Non-pigmented ciliary epithelial cell (primary cell): ENCODE results near the gene CTNNA1.
"Not testable (repeated sequence)": the region's sequence is repeated elsewhere in the genome, so short reads cannot be mapped to it uniquely, and the experiment has no call there.

ENCODE experiments used
- DNase-seq: peaks from one replicate; pipeline ENCODE4 v3.0.0-alpha.2; 2010; ENCODE audit warnings: low read depth

Gene CTNNA1, protein sequence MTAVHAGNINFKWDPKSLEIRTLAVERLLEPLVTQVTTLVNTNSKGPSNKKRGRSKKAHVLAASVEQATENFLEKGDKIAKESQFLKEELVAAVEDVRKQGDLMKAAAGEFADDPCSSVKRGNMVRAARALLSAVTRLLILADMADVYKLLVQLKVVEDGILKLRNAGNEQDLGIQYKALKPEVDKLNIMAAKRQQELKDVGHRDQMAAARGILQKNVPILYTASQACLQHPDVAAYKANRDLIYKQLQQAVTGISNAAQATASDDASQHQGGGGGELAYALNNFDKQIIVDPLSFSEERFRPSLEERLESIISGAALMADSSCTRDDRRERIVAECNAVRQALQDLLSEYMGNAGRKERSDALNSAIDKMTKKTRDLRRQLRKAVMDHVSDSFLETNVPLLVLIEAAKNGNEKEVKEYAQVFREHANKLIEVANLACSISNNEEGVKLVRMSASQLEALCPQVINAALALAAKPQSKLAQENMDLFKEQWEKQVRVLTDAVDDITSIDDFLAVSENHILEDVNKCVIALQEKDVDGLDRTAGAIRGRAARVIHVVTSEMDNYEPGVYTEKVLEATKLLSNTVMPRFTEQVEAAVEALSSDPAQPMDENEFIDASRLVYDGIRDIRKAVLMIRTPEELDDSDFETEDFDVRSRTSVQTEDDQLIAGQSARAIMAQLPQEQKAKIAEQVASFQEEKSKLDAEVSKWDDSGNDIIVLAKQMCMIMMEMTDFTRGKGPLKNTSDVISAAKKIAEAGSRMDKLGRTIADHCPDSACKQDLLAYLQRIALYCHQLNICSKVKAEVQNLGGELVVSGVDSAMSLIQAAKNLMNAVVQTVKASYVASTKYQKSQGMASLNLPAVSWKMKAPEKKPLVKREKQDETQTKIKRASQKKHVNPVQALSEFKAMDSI

GRCh38 chr5:138752951-138753793 is at the start of gene CTNNA1:
TSS of gene CTNNA1 (plus strand) at chr5:138753425. CDS start at chr5:138781925, 28,500 bp downstream.
- no peak for DNase-seq

- DNase-seq: not testable (repeated sequence)
These were observed 49.4 kb upstream of the CTNNA1 start for GRCh38 chr5:138703777-138704176.

DNA sequence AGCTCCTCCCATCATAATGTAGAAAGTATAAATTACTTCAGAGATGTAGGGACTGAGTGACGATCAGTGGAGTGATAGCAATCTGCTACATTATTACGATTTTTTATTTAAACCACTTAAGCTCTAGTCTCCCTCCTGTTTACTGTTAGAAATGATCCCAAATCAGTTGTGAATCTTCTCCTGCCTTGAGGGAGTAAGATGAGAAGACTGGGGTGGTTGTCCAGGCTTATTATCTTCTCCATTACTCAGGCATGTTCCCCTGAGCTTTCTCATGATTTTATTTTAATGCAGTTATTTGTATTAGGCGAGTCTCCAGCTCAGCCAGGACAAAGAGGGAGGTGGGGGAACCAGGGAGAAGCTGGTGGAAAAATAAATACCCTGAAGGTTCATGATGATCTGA is 48.2 kb upstream of the CTNNA1 start:
- no peak for DNase-seq

- no peak for DNase-seq
These were observed 47.7 kb upstream of the CTNNA1 start for GRCh38 chr5:138705567-138705966.

DNA sequence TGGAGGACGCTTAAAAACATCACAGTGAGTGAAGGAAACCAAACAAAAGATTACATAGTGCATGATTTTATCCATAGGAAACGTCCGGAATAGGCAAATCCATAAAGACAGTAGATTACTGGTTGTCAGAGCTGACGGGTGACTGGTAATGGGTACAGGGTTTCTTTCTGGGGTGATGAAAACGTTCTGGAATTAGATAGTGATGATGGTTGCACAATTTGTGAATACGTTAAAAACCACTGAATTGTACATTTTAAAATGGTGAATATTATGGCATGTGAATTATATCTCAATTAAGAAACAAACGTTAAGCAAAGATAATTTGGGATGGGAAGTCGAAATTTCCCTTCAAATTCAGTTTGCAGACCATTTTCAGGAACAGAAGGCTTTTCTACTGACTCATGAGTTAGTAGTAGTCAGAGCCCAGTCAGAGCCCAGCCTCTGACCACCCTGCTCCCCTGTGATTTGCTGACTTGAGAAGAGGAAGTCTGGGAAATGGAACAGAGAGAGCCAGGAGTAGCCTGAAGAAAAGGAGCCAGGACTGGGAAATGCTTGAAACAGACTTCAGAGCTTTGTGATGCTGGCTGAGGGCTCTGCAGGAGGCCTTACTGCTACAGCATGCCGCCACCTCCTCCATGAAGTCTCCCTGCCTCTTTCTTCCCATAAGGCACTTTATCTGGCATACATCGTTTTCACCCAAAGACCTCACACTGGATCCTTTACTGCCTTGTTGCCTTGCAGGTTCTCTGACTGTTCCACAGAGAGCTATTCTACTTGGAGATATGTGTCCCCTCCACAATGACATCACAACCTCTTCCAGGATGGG is 46.4 kb upstream of the CTNNA1 start:
- DNase-seq: peak; percentile 56

DNA sequence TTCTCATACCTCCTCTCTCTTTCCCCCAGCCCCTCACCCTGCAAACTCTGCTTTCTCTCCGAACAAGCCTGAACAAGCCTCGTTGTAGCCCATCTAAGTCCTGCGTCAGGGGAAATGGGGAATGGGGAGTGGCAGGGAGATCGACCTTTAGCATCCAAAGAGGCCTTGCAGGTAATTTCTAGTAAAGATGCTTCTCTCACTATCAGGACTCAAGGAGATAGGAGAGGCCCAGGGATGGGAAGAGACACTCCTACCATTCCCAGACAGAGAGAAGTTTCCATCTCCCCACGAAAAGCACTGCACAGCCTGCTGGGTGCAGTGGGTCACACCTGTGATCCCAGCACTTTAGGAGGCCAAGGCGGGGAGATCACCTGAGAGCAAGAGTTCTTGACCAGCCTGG is 44.4 kb upstream of the CTNNA1 start:
- DNase-seq: no peak

DNA sequence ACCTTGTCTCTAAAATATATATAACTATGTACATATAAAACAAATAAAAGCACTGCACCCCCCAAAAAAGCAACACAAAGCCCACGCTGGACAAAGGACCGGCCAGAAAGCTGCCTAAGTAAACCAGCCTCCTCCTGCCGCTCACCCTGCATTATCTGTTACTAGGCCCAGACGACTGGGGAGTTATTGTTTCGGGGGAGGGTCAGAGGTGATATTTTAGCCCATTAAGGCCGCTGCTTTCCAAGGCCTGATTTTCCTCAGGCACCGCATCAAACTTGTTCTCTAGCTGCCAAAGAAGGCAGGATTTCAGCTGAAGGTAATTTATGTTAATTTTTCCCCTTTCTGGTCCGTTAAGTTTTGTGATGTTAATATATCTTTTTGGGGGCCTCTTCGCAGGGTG is 44.0 kb upstream of the CTNNA1 start:
- no peak for DNase-seq

GRCh38 chr5:138711087-138711486 is 42.1 kb upstream of the CTNNA1 start:
- no peak for DNase-seq

- no peak for DNase-seq
These were observed 41.4 kb upstream of the CTNNA1 start for GRCh38 chr5:138711811-138712210.

DNA sequence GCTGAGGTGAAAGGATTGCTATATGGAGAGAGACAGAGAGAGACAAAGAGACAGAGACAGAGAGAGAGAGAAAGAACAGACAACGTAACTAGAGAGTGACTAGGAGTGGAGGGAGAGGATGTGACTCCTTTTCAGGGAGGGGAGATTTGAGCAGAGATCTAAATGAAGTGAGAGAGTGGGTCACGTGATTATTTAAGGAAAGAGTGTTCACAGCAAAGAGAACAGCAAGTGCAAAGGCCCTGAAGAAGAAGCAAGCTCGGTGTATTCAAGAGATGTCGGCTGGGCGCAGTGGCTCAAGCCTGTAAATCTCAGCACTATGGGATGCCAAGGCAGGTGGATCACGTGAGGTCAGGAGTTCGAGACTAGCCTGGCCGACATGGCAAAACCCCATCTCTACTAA is 40.9 kb upstream of the CTNNA1 start:
- no peak for DNase-seq

GRCh38 chr5:138712791-138713190 is 40.4 kb upstream of the CTNNA1 start:
- DNase-seq: no peak

- DNase-seq: no peak
These were observed 40.0 kb upstream of the CTNNA1 start for GRCh38 chr5:138713247-138713646.

DNA sequence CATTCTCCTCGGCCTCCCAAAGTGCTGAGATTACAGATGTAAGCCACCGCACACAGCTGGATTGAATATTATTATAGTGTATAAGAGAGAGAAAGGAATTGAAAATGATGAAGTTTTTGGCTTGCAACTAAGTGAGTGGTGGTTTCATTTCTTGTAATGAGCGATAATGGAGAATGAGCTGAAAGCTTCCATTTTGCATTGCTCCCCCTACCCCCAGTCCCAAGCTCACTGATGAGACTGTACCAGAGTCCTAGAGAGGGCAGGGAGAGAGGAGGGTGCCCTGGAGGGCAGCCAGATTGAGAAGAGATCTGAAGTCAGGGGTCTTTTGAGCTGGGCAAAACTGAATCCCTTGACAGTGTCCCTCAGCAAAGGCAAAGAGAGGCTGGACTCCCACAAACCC is 38.5 kb upstream of the CTNNA1 start:
- no peak for DNase-seq

DNA sequence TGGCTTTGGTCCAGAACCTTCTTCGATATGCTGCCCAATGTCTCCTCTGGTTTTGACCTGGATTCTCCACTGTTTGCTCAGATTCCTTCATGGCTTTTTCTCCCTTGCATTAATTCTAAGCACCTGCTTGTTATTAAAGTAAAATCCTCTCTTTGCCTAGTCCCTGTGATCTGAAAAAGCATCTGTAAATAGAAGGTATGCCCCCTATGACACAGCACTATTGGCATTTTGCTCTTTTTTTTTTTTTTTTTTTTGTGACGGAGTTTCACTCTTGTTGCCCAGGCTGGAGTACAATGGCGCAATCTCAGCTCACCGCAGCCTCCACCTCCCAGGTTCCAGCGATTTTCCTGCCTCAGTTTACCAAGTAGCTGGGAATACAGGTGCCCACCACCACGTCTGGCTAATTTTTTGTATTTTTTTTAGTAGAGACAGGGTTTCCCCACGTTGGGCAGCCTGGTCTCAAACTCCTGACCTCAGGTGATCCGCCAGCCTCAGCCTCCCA is 37.2 kb upstream of the CTNNA1 start:
- DNase-seq: not testable (repeated sequence)

DNA sequence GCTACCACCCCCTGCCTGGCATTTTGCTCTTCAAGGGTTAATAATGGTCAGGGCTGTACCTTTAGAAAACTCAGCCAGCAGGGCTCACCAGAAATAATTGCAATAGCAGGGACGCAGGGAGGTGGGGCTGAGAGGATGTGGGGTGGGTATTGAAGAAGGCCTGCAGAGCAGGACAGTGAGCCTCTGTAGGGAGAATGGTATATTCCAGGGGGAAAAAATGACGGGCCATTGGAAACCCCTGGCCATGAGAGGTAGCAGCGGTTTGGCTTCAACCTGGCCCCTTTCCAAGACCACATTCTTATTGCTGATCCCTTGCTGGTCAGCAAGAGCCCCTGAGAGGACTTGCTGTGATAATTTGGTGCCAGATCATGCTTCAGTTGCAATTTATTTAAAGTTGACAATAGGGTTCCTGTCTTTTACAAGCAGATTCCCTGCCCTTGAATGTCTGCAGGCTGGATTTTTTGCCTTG is 36.7 kb upstream of the CTNNA1 start:
- DNase-seq: no peak

- DNase-seq: no peak
These were observed 35.8 kb upstream of the CTNNA1 start for GRCh38 chr5:138717399-138717798.

DNA sequence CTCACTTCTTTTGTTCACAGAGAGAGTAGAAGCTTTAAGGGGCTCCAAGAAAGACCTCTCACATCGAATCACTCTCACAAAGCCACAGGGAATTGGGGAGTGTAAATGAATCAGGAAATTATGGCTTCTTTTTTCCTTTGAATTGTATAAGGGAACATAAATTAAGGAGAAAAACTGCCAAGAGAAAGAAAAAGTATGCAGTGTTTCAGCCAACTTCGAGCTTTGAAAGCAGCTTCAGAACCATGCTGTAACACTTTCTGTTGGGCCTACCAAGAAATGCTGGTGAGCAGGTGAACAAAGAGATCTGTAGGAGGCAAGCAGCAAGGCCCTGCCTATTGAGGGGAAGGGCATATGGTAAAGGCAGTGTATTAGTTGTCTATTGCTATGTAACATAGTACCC is 33.4 kb upstream of the CTNNA1 start:
- no peak for DNase-seq

GRCh38 chr5:138720840-138721239 is 32.4 kb upstream of the CTNNA1 start:
- DNase-seq: no peak

GRCh38 chr5:138721979-138722378 is 31.2 kb upstream of the CTNNA1 start:
- no peak for DNase-seq

DNA sequence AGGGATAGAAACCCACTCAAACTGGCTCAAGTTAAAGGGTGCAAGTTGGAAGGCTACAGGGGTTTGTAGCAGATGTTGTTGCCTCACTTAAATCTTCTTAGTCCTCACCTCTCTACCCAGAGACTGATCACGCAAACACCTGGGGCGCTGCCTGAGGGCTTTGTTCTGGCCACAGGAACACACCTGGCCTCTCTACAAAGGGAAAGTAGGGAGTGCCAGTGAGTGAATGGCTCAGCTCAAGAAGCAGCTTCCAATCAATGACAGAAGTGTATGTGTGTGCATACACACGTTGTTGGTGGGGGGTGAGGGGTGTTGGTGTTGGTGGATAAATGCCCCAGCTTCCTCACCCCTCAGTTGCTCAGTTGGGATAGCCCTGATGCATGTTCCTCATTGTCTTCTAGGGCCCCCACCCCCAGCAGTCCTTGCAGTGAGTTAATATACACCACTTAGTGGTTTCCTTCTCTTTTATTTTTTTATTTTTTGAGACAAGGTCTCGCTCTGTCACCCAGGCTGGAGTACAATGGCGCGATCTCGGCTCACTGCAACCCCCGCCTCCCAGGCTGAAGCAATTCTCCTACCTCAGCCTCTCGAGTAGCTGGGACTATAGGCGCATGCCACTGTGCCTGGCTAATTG is 30.6 kb upstream of the CTNNA1 start:
- DNase-seq: no peak
